Nephron progenitor cell (in vitro differentiated cells): Measurements from ENCODE around the gene SDK2.
A peak's percentile ranks its signal among the peaks of the same experiment; 100 is the strongest.

ENCODE experiments used
- DNase-seq: peaks from one replicate; pipeline ENCODE4 v3.0.0; 2021
- H3K27ac Mint-ChIP-seq: 2 replicates; pipeline ENCODE4 v1.8.0; 2021; ENCODE audit warnings: mild to moderate bottlenecking, moderate library complexity, mixed read lengths
- H3K27me3 Mint-ChIP-seq: 2 replicates; pipeline ENCODE4 v1.8.0; 2021; ENCODE audit warnings: mild to moderate bottlenecking, low read depth, mixed read lengths; ENCODE audit not compliant: poor library complexity
- H3K36me3 Mint-ChIP-seq: 2 replicates; pipeline ENCODE4 v1.8.0; 2021; ENCODE audit warnings: low read depth, mixed read lengths
- H3K4me1 Mint-ChIP-seq: 2 replicates; pipeline ENCODE4 v1.8.0; 2021; ENCODE audit warnings: mixed read lengths
- H3K4me3 Mint-ChIP-seq: 2 replicates; pipeline ENCODE4 v1.8.0; 2021; ENCODE audit warnings: mild to moderate bottlenecking, moderate library complexity, mixed read lengths
- H3K9me3 Mint-ChIP-seq: 2 replicates; pipeline ENCODE4 v1.8.0; 2021; ENCODE audit warnings: mild to moderate bottlenecking, moderate library complexity, mixed read lengths
- CTCF ChIP-seq: fragments of 200-600 bp; sonication (generic); IDR thresholded peaks from 2 replicates; pipeline ENCODE4 v1.5.0; 2021; ENCODE audit warnings: antibody characterized with exemption

The SDK2 gene

DNA sequence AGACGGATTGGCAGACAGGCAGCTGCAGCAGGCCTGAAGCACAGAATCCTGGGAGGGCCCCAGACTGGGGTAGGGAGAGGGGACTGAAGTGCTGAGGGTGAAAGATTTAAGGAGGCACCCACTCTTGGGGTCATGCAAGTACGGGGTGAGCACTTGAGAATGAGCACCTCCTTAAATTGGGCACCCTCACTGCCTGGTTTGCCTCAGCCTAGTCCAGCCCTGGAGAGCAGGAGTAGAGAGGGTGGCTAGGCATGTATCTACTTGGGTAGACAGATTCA lies 178.4 kb downstream of the SDK2 start:
- peaks cover 24% of the 10 kb centered on the region for H3K27me3 Mint-ChIP-seq

DNA sequence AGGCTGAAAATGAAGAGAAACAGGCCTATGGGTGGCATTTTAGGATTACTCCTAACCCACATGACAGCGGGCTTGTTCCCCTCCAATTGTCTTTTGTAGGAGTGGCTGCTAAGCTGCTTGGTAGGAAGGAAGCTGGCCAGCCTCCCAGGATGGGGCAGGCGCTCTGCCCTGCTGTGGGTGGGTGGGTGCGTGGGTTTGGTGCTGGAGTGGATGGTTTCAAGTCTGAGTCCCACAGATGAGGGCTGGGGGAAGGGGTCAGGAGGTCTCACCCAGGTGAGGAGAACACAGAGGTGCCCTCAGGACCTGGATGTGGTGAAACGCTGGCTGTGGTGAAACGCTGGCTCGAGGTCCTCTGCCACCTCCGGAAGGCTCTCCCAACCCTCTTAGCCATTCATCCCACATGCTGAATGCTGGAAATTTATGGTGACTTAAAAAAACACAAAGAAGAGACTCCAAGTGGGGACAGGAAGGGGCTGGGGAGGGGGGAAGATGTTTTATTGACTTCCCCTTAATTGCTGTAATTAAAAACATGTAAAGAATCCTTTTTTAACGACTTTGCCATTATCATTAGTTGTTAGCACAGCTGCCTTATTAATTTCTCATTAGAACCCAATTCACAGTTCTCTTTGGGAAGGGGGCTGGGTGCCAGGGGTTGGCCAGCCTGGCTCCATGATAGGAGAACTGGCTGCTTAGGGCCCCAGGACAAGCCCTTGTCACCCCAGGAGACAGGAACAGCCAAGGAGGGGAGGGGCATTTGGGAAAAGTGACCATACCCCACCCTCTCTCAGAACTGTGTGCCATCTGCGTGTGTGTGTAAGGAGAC lies 178.9 kb downstream of the SDK2 start:
- no peak for TF ChIP-seq CTCF
- Mint-ChIP-seq H3K27me3 (peaks cover 24% of the 10 kb centered on the region), H3K36me3 (peaks cover 12% of the 10 kb centered on the region), H3K9me3 (peaks cover 5% of the 10 kb centered on the region), H3K4me3 (no peak overlapping the region), H3K27ac (peak overlapping the region; percentile 17), H3K4me1 (peaks cover 26% of the 10 kb centered on the region)
- DNase-seq: no peak

More for the DNA sequence above, 178.4 kb downstream of the SDK2 start:
- no peak for DNase-seq
- Mint-ChIP-seq H3K4me1 (peaks cover 31% of the 10 kb centered on the region), H3K36me3 (peaks cover 14% of the 10 kb centered on the region), H3K27ac (peak overlapping the region; percentile 17), H3K9me3 (peaks cover 5% of the 10 kb centered on the region), H3K4me3 (no peak overlapping the region)
- TF ChIP-seq CTCF: no peak

- no peak for TF ChIP-seq CTCF
- peaks cover 17% of the 10 kb centered on the region for H3K4me1 Mint-ChIP-seq
- H3K27me3 Mint-ChIP-seq: peaks cover 25% of the 10 kb centered on the region
- peaks cover 9% of the 10 kb centered on the region for H3K9me3 Mint-ChIP-seq
- peaks cover 16% of the 10 kb centered on the region for H3K36me3 Mint-ChIP-seq
- no peak overlapping the region for H3K27ac Mint-ChIP-seq
- no peak for DNase-seq
- no peak overlapping the region for H3K4me3 Mint-ChIP-seq
These were observed 179.8 kb downstream of the SDK2 start for GRCh38 chr17:73464447-73464846.

- Mint-ChIP-seq H3K27me3 (peaks cover 24% of the 10 kb centered on the region), H3K4me1 (peaks cover 20% of the 10 kb centered on the region), H3K36me3 (peaks cover 16% of the 10 kb centered on the region), H3K4me3 (no peak overlapping the region), H3K27ac (no peak overlapping the region), H3K9me3 (peaks cover 9% of the 10 kb centered on the region)
- DNase-seq: no peak
- no peak for TF ChIP-seq CTCF
These were observed 180.4 kb downstream of the SDK2 start for GRCh38 chr17:73463821-73464220.

DNA sequence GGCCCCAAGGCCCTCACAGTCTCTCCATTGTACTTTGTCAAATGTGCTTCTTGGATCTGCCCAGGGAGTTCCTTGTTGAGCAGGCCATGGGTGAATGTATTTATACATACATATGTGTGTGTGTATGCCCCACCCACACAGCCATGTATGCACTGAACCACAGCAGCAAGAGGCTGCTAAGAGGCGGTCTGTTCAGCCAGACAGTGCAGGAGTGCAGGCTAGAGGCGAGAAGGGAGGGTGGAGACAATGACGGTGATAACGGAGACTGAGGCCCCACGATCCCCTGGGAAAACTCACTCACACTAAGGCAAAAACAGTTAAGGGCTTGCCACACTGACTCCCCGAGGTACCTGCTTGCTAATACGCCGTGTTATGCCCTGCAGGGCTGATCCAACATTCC lies 181.4 kb downstream of the SDK2 start:
- Mint-ChIP-seq H3K4me1 (peaks cover 16% of the 10 kb centered on the region), H3K27ac (no peak overlapping the region), H3K4me3 (no peak overlapping the region), H3K9me3 (peaks cover 9% of the 10 kb centered on the region), H3K36me3 (peaks cover 16% of the 10 kb centered on the region), H3K27me3 (peaks cover 19% of the 10 kb centered on the region)
- DNase-seq: no peak
- no peak for TF ChIP-seq CTCF

DNA sequence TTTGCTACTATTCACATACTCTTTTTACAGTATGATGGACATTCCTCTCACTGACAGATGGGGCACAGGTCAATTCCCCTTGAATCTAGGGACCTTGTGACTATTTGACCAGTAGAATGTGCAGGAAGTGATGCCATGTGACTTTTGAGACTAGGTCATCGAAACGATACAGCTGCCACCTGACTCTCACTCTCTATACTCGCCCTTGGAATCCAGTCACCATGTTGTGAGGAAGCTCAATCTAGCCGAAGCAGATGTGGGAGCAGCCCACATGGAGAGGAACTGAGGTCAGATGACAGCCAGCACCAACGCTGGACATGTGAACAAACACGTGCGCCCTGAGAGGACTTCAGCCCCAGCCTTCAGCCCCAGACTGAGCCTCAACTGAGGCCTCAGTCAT lies 184.3 kb downstream of the SDK2 start:
- no peak overlapping the region for H3K4me3 Mint-ChIP-seq
- H3K9me3 Mint-ChIP-seq: peaks cover 9% of the 10 kb centered on the region
- H3K4me1 Mint-ChIP-seq: peaks cover 20% of the 10 kb centered on the region
- no peak for DNase-seq
- H3K27me3 Mint-ChIP-seq: peaks cover 17% of the 10 kb centered on the region
- no peak overlapping the region for H3K27ac Mint-ChIP-seq
- TF ChIP-seq CTCF: no peak
- H3K36me3 Mint-ChIP-seq: peaks cover 16% of the 10 kb centered on the region
